GM19468 (cell line): ENCODE measurements around the gene HACL1.
A peak's percentile ranks its signal among the peaks of the same experiment; 100 is the strongest.

ENCODE experiments used
- ATAC-seq: cut with Tn5 transposase; IDR thresholded peaks from one replicate; pipeline ENCODE4 v1.9.1; 2021; ENCODE audit warnings: mild to moderate bottlenecking, moderate library complexity, moderate number of reproducible peaks; ENCODE audit not compliant: unreplicated experiment; ENCODE audit errors: extremely low read depth

HACL1 gene

GRCh38 chr3:15585111-15585845 is 16.1 kb downstream of the HACL1 start:
- no peak for ATAC-seq

GRCh38 chr3:15581471-15582394 is 19.6 kb downstream of the HACL1 start:
- no peak for ATAC-seq

- ATAC-seq = no peak
Observed at GRCh38 chr3:15579051-15579450, 22.3 kb downstream of the HACL1 start.

- ATAC-seq = no peak
Observed at GRCh38 chr3:15578289-15578867, 23.0 kb downstream of the HACL1 start.

GRCh38 chr3:15576475-15576874 is 24.9 kb downstream of the HACL1 start:
- ATAC-seq = no peak

GRCh38 chr3:15575446-15575845 is 25.9 kb downstream of the HACL1 start:
- no peak for ATAC-seq

- no peak for ATAC-seq
Observed at GRCh38 chr3:15572138-15572537, 29.2 kb downstream of the HACL1 start.

- no peak for ATAC-seq
Observed at GRCh38 chr3:15563190-15563589, 38.2 kb downstream of the HACL1 start.

GRCh38 chr3:15562560-15562959 is 38.8 kb downstream of the HACL1 start:
- ATAC-seq = no peak

GRCh38 chr3:15558581-15558980 is 42.8 kb downstream of the HACL1 start:
- ATAC-seq = no peak

GRCh38 chr3:15557511-15557946 is 43.8 kb downstream of the HACL1 start:
- no peak for ATAC-seq

GRCh38 chr3:15556512-15556911 is 44.9 kb downstream of the HACL1 start:
- ATAC-seq = peak; percentile 76

- no peak for ATAC-seq
Observed at GRCh38 chr3:15553749-15554148, 47.6 kb downstream of the HACL1 start.

- ATAC-seq = no peak
Observed at GRCh38 chr3:15551902-15552301, 49.5 kb downstream of the HACL1 start.

GRCh38 chr3:15549846-15550245 is 51.5 kb downstream of the HACL1 start:
- no peak for ATAC-seq

GRCh38 chr3:15542614-15543013 is 58.8 kb downstream of the HACL1 start:
- ATAC-seq = no peak

- no peak for ATAC-seq
Observed at GRCh38 chr3:15541371-15541770, 60.0 kb downstream of the HACL1 start.

- ATAC-seq = no peak
Observed at GRCh38 chr3:15539066-15539465, 62.3 kb downstream of the HACL1 start.

- no peak for ATAC-seq
Observed at GRCh38 chr3:15538345-15538744, 63.0 kb downstream of the HACL1 start.

- no peak for ATAC-seq
Observed at GRCh38 chr3:15536856-15537255, 64.5 kb downstream of the HACL1 start.

GRCh38 chr3:15535732-15536131 is 65.6 kb downstream of the HACL1 start:
- no peak for ATAC-seq
